GM19397 (cell line): Measurements from ENCODE around the gene ALCAM.
A peak's percentile ranks its signal among the peaks of the same experiment; 100 is the strongest.
"Not testable (repeated sequence)": the region's sequence is repeated elsewhere in the genome, so short reads cannot be mapped to it uniquely, and the experiment has no call there.

Experiments used
- ATAC-seq: cut with Tn5 transposase; IDR thresholded peaks from one replicate; pipeline ENCODE4 v1.9.1; 2021; ENCODE audit warnings: mild to moderate bottlenecking, moderate library complexity; ENCODE audit not compliant: unreplicated experiment

ALCAM gene

DNA sequence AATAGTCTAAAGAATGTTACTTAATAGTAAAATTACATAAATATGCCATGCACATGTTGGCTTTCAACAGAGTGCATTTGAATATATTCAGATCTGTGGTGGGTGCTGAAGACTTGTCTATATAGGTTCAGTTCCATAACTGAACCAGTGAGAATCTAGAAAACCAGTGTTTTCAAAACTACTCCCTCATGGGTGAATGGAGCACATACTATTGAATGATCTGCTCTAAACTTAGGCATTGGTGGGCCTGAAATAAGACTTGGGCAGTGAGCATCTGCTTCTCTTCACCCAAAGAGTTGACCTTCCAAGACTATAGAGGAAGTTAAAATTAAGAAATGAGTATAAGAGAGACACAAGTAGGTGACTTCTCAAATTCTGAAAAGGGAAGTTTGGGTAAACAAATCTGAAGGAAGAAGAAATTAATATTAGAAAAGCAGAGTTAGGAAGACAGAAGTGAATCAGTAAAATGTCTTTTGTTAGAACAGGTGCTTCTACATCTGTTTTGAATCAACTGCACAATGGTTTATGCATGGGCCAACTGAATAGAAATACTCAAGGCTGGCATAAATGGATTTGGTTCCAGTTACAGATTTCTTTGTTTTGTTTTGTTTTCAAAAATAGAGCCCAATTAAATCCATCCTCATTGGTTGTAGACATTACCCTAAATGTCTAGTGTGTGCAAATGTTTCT, 19.3 kb downstream of the ALCAM start:
- ATAC-seq: peak; percentile 90

DNA sequence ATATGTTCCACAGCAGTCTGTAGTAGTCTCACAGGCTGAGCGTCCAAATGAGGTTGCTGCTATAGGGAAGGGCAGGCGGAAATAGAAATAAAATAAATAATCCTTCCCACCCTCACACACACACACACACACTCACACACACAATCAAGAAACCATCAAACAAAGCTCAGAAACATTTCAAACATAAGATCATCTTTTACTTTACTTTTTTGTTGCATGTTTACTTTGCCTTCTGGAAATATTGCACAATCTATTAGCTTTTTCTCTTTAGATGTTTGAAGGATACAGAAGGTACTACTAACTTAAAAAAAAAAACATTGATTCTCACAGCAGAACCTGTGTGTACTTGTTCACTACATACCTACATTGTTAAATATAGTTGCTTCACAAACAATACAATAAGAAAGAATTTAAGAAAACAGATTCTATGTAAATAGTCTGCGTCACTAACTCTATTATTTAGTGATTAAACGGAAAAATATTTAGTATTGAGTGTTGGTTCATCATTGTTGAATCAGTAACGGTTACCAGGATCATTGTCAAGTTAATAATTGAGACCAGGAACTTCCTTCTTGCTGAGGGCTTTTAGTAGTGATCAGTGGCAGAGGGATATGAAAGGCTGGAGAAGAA, 20.5 kb downstream of the ALCAM start:
- no peak for ATAC-seq

DNA sequence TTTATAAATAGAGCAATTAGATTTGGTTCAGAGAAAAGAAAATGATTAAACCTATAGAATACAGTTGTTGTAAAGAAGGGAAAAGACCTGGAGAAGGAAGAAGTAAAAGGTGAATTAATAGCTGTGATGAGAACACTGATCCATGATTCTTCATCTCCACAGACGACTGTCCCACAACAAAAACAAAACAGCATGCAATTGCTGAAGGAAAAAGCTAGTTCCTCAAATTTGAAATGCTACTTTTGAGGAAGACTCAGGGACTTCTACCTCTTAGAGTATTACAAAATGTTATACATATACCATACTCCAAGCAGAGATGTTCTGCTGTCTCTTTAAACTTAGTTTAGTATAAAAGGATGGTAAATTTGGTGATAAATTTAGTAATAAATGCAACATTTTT, 21.5 kb downstream of the ALCAM start:
- no peak for ATAC-seq

DNA sequence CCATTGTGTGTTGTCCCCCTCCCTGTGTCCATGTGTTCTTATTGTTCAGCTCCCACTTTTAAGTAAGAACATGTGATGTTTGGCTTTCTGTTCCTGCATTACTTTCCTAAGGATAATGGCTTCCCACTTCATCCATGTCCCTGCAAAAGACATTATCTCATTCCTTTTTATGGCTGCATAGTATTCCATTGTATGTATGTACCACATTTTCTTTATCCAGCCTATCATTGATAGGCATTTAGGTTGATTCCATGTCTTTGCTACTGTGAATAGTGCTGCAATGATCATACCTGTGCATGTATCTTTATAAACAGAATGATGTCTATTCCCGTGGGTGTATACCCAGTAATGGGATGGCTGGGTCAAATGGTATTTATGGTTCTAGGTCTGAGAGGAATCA, 23.1 kb downstream of the ALCAM start:
- not testable (repeated sequence) for ATAC-seq

DNA sequence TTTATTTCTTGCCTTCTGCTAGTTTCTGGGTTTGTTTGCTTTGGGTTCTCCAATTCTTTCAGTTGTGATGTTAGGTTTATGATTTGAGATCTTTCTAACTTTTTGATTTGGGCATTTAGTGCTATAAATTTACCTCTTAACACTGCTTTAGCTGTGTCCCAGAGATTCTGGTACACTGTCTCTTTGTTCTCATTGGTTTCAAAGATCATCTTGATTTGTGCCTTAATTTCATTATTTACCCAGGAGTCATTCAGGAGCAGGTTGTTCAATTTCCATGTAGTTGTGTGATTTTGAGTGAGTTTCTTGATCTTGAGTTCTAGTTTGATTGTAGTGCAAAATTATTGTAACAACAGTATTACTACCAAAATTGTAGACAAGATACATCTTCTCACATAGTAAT, 25.9 kb downstream of the ALCAM start:
- ATAC-seq: not testable (repeated sequence)

- ATAC-seq: no peak
These were observed 27.5 kb downstream of the ALCAM start for GRCh38 chr3:105394177-105394576.

DNA sequence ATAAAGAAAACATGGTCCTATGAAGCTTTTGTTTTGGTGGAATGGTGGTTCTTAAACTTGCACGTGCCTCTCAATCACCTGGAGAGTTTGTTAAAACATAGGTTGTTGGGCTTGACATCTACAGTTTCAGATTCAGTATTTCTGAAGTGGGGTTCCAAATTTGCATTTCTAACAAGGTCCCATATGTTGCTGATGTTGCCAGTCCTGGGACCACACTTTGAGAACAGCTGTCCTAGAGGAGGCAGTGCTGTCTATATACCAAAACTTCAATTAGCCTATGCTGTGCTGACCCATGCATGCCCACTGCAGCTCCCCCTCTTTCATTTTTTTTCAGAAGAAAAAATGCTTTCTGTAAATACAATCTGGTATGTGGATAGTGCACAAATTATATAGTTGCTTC, 31.3 kb downstream of the ALCAM start:
- peak; percentile 71 for ATAC-seq

DNA sequence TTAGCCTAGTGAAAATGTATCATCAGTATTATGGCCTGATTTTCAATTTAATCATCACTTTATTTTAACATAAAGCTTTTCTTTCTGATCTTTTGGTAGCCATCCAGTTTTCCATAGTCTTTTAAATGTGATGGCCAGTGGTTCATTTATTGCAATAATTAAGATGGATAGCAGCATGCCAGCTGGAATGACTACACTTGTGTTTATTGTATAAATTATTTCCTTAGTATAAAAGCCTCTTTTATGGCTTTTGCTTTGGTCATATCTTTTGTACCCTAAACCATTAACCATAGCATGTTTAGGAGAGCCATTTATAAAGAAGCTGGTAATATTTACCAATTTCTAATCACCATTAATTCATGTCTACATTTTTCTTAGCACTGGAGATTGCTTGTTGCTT, 31.7 kb downstream of the ALCAM start:
- ATAC-seq: no peak

DNA sequence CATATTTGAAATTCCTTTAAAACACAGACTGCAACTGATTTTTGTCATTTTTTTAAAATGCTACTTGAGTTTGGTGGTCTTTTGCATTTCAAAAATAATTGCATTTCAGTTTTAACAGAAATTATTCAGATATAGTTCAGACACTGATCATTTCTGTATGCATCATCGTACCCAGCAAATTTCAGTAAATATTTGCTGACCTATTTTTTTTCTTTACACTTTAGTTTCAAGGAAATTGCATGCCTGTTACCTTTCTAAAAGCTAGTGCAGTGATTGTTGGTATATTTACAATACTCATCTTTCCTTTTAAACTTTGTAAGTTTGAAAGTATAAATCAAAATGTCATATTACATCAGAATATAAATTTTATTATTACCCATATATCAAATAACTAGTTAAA, 32.4 kb downstream of the ALCAM start:
- ATAC-seq: no peak

- ATAC-seq: no peak
These were observed 32.9 kb downstream of the ALCAM start for GRCh38 chr3:105399611-105400010.

DNA sequence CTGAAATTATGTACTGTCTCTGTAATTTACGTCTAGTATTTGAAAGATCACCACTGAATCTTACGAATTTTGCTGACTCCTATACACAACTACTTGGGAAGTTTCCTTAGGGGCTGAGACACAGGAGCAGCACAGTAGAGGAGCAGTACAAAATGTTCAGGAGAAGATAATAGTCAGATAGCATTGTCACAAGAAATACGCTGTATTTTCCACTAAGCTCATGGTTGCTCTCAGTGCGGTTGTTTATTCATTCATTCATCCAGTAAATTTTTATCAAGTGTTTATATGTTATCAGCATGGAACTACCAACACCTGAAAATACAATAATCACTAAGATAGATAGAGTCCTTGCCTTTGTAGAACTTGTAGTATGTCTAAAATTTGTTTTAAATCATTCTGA, 34.5 kb downstream of the ALCAM start:
- ATAC-seq: no peak

DNA sequence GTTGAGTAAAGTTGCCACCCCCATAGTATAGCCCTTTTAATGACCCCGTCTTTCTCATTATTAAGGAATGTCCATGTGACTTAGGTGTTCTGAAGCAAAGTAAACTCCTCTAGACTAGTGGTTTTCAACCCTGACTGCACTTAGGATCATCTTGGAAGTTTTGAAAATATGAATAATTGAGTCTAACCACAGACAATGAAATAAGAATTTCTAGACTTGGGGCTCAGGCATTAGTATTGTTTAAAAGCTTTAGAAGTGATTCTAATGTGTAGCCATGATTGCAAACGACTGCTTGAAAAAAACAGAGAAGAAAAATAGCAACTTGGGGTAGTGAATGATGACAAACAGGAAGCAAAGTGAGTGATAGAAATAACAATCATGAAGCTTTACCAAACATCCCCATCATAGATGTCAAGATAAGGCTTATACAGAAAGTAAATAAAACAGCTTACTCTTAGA, 35.0 kb downstream of the ALCAM start:
- ATAC-seq: no peak

DNA sequence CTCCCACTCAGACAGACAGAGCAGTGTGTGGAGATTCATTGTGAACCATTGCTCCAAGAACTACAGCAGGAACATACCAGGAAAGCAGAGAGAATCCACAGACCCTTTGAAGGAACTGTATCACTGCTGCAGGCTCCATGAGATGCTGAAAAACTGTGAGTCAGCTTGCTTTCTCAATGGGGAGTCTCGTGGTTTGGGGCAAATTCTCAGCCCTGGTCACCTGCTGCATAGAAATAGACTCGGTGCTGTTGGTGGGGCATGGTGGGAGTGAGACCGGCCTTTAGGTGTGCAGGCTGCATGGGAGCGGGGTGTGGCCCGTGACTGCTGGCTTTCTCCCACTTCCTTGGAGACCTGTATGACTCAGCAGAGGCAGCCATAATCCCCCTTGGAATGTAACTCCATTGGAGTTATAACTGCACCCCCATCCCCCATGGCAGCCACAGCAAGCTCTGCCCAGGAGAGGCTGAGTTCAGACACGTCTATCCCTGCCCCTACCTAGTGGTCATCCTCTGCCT, 35.6 kb downstream of the ALCAM start:
- ATAC-seq: no peak

DNA sequence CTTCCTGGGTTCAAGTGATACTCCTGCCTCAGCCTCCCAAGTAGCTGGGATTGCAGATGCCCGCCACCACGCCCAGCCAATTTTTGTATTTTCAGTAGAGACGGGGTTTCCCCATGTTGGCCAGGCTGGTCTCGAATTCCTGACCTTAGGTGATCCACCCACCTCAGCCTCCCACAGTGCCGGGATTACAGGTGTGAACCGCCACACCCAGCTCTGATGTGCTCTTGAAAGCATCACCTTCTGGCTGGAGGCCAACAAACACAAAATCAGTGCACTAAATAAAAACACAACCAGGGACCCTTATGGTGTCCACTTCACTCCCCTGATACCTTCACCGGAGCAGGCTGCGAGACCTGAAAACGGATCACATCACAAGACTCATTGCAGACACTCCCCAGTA, 36.3 kb downstream of the ALCAM start:
- not testable (repeated sequence) for ATAC-seq

- ATAC-seq: no peak
These were observed 39.6 kb downstream of the ALCAM start for GRCh38 chr3:105406268-105406667.

GRCh38 chr3:105409364-105409763, 42.7 kb downstream of the ALCAM start:
- ATAC-seq: no peak

- ATAC-seq: no peak
These were observed 46.7 kb downstream of the ALCAM start for GRCh38 chr3:105413343-105413887.

- no peak for ATAC-seq
These were observed 48.1 kb downstream of the ALCAM start for GRCh38 chr3:105414841-105415240.

- no peak for ATAC-seq
These were observed 49.2 kb downstream of the ALCAM start for GRCh38 chr3:105415951-105416350.

DNA sequence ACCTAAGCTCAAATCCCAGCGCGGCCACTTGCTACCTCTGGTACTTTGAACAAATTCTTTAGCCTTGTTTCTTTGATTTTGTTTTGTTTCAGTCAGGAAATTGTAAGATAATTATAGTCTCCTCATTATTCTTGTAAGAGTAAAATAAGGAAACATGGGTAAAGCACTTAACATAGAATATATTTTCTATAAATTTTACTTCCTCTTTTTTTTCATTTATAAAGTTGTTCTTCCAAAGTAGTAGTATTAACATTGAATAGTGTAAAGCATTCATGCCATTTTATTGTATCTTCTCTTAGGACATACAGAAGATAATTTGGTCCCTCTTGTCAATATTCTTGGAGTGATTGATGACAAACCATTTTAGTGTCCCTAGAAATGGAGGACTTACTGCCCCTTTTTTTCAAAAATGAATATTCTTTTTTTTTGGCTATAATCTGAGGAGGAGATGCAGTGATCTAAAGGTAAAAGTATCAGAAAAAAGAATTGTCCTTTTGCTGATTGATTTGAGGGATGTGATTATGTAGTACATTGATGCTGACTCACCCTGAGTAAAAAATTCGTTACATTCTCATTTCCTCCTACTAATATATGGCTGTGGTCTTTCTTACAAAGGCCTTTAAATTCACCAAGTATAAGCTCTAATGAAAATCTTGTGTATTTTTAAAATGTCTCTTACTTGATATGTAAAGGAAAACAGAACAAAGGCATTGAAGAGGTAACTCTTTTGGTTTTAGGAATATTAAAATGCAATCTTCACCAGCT, 51.0 kb downstream of the ALCAM start:
- ATAC-seq: no peak

GRCh38 chr3:105422645-105423044, 55.9 kb downstream of the ALCAM start:
- ATAC-seq: no peak
